Esophagus muscularis mucosa (tissue), 4 donors: ENCODE measurements around the gene LRRN4.

ENCODE experiments used
- EP300 ChIP-seq: sonication (generic); formaldehyde crosslinking; IDR thresholded peaks from one replicate; pipeline ENCODE4 v1.6.1; 2017; ENCODE audit warnings: antibody characterized with exemption
- POLR2A ChIP-seq: fragments of 450-650 bp; IDR thresholded peaks from one replicate; pipeline ENCODE4 v1.6.1; 2017; ENCODE audit warnings: antibody characterized with exemption, moderate library complexity, mild to moderate bottlenecking, low read depth
- POLR2AphosphoS5 ChIP-seq, 2 donors: sonication (generic); formaldehyde crosslinking; IDR thresholded peaks; one replicate each; pipeline ENCODE4 v1.6.1; 2017; ENCODE audit warnings: antibody characterized with exemption in 2 of 2
- TF ChIP-seq, protein P1 (sequence below), 3 experiments: fragments of 200-600 bp in 2 of 3; fragments of 450-650 bp in 1 of 3; sonication (generic) in 2 of 3; IDR thresholded peaks; one replicate each; pipeline ENCODE4 v1.5.1; 2017 to 2019; ENCODE audit warnings: antibody characterized with exemption in 3 of 3, mild to moderate bottlenecking in 2 of 3, moderate library complexity in 1 of 3

DNA sequence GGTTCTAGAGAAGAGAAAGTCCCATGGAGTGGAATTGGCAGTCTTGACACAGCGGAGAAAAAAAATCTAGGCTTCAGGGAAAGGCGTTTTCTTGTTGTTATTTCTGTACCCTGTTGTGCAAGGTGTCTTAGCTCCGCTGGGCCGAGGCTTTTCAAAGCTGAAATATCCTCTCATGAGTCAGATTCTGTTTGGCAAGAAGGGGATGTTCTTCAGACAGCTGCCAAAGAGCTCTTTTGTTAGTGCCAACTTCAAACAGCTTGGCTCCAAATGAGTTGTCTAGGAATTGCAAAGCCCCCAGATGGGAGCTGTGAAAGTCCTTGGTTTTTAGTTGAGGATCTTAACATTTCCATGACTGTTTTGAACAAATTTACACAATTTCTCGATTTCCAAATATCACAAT, 45.6 kb downstream of the LRRN4 start:
- TF ChIP-seq, protein P1, sequence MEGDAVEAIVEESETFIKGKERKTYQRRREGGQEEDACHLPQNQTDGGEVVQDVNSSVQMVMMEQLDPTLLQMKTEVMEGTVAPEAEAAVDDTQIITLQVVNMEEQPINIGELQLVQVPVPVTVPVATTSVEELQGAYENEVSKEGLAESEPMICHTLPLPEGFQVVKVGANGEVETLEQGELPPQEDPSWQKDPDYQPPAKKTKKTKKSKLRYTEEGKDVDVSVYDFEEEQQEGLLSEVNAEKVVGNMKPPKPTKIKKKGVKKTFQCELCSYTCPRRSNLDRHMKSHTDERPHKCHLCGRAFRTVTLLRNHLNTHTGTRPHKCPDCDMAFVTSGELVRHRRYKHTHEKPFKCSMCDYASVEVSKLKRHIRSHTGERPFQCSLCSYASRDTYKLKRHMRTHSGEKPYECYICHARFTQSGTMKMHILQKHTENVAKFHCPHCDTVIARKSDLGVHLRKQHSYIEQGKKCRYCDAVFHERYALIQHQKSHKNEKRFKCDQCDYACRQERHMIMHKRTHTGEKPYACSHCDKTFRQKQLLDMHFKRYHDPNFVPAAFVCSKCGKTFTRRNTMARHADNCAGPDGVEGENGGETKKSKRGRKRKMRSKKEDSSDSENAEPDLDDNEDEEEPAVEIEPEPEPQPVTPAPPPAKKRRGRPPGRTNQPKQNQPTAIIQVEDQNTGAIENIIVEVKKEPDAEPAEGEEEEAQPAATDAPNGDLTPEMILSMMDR (IDR thresholded peaks at IDR 0.05) = no peak
- TF ChIP-seq POLR2A (no peak), POLR2AphosphoS5 (IDR thresholded peaks at IDR 0.05) (peak; percentile 61 to 72), EP300 (no peak)
